CD14-positive monocyte (primary cell): ENCODE results near the gene YWHAE. TPM values are rescaled to one million over a fixed set of nuclear protein-coding genes. Genes with fewer than 3 reads are reported as not detected.
"Not testable (repeated sequence)": the region's sequence is repeated elsewhere in the genome, so short reads cannot be mapped to it uniquely, and the experiment has no call there.

Experiments used
- DNase-seq, 3 donors: peaks; one replicate each; pipeline ENCODE4 v3.0.0-alpha.2; 2011 to 2022
- H2AFZ ChIP-seq: 2 replicates; pipeline ENCODE4 v1.6.0; 2012; ENCODE audit warnings: mild to moderate bottlenecking, low read depth, low read length, inconsistent platforms; ENCODE audit not compliant: insufficient read depth, poor library complexity, severe bottlenecking
- H3K27ac ChIP-seq, 2 donors: 1 replicate in 1 of 2; 2 replicates in 1 of 2; pipeline ENCODE4 v1.5.1; 2012 to 2013; ENCODE audit warnings: low read length in 2 of 2, control low read depth in 1 of 2, inconsistent platforms in 1 of 2, low read depth in 1 of 2, mild to moderate bottlenecking in 1 of 2
- H3K27me3 ChIP-seq, 2 donors: one replicate each; pipeline versions ENCODE4 v1.6.0 to v1.6.1; 2011 to 2013; ENCODE audit warnings: low read length in 2 of 2; ENCODE audit not compliant: control insufficient read depth in 2 of 2, insufficient read depth in 2 of 2
- H3K36me3 ChIP-seq, 2 donors: replicated peaks in 1 of 2; 1 replicate in 1 of 2; 2 replicates in 1 of 2; pipeline versions ENCODE4 v1.5.1 to v1.6.1; 2012 to 2013; ENCODE audit warnings: low read length in 2 of 2, control low read depth in 1 of 2, inconsistent platforms in 1 of 2, mild to moderate bottlenecking in 1 of 2; ENCODE audit not compliant: insufficient read depth in 2 of 2, control insufficient read depth in 1 of 2
- H3K4me1 ChIP-seq, 2 donors: 1 replicate in 1 of 2; 2 replicates in 1 of 2; pipeline versions ENCODE4 v1.5.1 to v1.6.1; 2012 to 2013; ENCODE audit warnings: low read length in 2 of 2, control low read depth in 1 of 2, inconsistent platforms in 1 of 2, mild to moderate bottlenecking in 1 of 2, moderate library complexity in 1 of 2; ENCODE audit not compliant: insufficient read depth in 2 of 2, control insufficient read depth in 1 of 2
- H3K4me2 ChIP-seq: replicated peaks from 2 replicates; pipeline ENCODE3; 2012; ENCODE audit warnings: low read length, moderate library complexity, mild to moderate bottlenecking; ENCODE audit not compliant: poor library complexity, severe bottlenecking; ENCODE audit errors: extremely low read depth
- H3K4me3 ChIP-seq, 3 experiments: fragments of 200-600 bp in 1 of 3; sonication (generic) in 1 of 3; replicated peaks in 1 of 3; 1 replicate in 2 of 3; 2 replicates in 1 of 3; pipeline ENCODE4 v1.5.1; 2011 to 2013; ENCODE audit warnings: low read length in 3 of 3, mild to moderate bottlenecking in 3 of 3, control low read depth in 2 of 3, low read depth in 2 of 3, inconsistent platforms in 1 of 3, moderate library complexity in 1 of 3
- H3K79me2 ChIP-seq: 2 replicates; pipeline ENCODE4 v1.6.0; 2012; ENCODE audit warnings: mild to moderate bottlenecking, control low read depth, inconsistent platforms, low read length, moderate library complexity; ENCODE audit not compliant: insufficient read depth
- H3K9ac ChIP-seq: 2 replicates; pipeline ENCODE4 v1.6.0; 2017; ENCODE audit warnings: low read length, mild to moderate bottlenecking; ENCODE audit not compliant: insufficient read depth, poor library complexity, severe bottlenecking
- H3K9me3 ChIP-seq, 2 donors: replicated peaks in 1 of 2; 1 replicate in 1 of 2; 2 replicates in 1 of 2; pipeline versions ENCODE4 v1.5.1 to v1.6.1; 2012 to 2013; ENCODE audit warnings: low read length in 2 of 2, control low read depth in 1 of 2; ENCODE audit not compliant: control insufficient read depth in 1 of 2, insufficient read depth in 1 of 2
- H4K20me1 ChIP-seq: 2 replicates; pipeline ENCODE4 v1.6.0; 2012; ENCODE audit warnings: mild to moderate bottlenecking, low read length, control low read depth, moderate library complexity; ENCODE audit not compliant: insufficient read depth
- H3K27ac Mint-ChIP-seq, 7 donors: one replicate each; pipeline ENCODE4 v1.8.0; 2020; ENCODE audit warnings: mild to moderate bottlenecking in 7 of 7, mixed read lengths in 7 of 7, moderate library complexity in 6 of 7, inconsistent platforms in 2 of 7
- H3K27me3 Mint-ChIP-seq, 3 donors: one replicate each; pipeline ENCODE4 v1.8.0; 2021 to 2022; ENCODE audit warnings: low read depth in 3 of 3, mild to moderate bottlenecking in 3 of 3, mixed read lengths in 3 of 3, moderate library complexity in 3 of 3, inconsistent platforms in 1 of 3
- H3K36me3 Mint-ChIP-seq, 2 donors: one replicate each; pipeline ENCODE4 v1.8.0; 2020; ENCODE audit warnings: mixed read lengths in 2 of 2, inconsistent platforms in 1 of 2, mild to moderate bottlenecking in 1 of 2
- H3K4me1 Mint-ChIP-seq: one replicate; pipeline ENCODE4 v1.8.0; 2020; ENCODE audit warnings: mild to moderate bottlenecking, mixed read lengths
- H3K4me3 Mint-ChIP-seq, 2 donors: one replicate each; pipeline ENCODE4 v1.8.0; 2020; ENCODE audit warnings: mild to moderate bottlenecking in 2 of 2, mixed read lengths in 2 of 2, moderate library complexity in 1 of 2
- H3K9me3 Mint-ChIP-seq, 7 donors: one replicate each; pipeline ENCODE4 v1.8.0; 2020 to 2022; ENCODE audit warnings: mixed read lengths in 7 of 7, mild to moderate bottlenecking in 6 of 7, moderate library complexity in 6 of 7, inconsistent platforms in 2 of 7
- CTCF ChIP-seq: fragments of 200-600 bp; IDR thresholded peaks from one replicate; pipeline ENCODE4 v1.8.0; 2022; ENCODE audit warnings: antibody characterized with exemption, mild to moderate bottlenecking
- WGBS: methylation state at CpG from one replicate; pipeline ENCODE4 v1.1.5; 2013; ENCODE audit warnings: missing lambda C conversion rate; ENCODE audit not compliant: insufficient coverage; 5-methylcytosine and 5-hydroxymethylcytosine counted together
- intact Hi-C, 2 donors: fragments of 100-400 bp; cut with micrococcal nuclease; formaldehyde crosslinking; loops; one replicate each; pipeline versions ENCODE4 v1.15.0 to v1.15.1; 2023
- polyA plus RNA-seq, 3 donors: library from polyadenylated mRNA; depleted of rRNA in 1 of 3; unstranded in 2 of 3; stranded (reverse) in 1 of 3; fragments of 300-500 nt in 2 of 3; fragments of >200 nt in 1 of 3; fragmentation: Illumina TruSeq in 2 of 3; gene quantifications; 1 replicate in 2 of 3; 2 replicates in 1 of 3; pipeline ENCODE4 v1.2.3, GENCODE V29; 2012 to 2021

YWHAE gene
- polyA plus RNA-seq, 3 donors, result 165 to 185 (median 168) TPM

DNA sequence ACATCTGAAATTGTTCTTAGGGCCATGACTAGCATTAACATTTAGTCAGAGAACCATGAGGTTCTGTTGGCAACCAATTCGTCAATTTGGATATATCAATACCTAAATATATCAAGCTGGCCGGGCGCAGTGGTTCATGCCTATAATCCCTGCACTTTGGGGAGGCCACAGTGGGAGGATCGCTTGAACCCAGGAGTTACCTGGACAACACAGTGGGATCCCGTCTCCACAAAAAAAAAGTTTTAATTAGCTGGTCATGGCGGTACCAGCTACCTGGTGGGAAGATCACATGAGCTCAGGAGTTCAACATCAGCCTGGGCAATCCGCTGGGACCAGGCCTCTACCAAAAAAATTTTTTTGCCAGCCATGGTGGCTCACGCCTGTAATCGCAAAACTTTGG lies 8.4 kb downstream of the YWHAE start:
- H3K36me3 Mint-ChIP-seq, result peaks cover 3 to 23% of the 10 kb centered on the region in 2 donors
- no peak for TF ChIP-seq CTCF
- peak overlapping the region in 6 of 7 donors; percentile 24 to 85 (median 60) for H3K27ac Mint-ChIP-seq
- Histone ChIP-seq H4K20me1 (peaks cover 100% of the 10 kb centered on the region), H3K36me3 (peaks cover 0 to 5% of the 10 kb centered on the region in 2 donors), H3K79me2 (peaks cover 100% of the 10 kb centered on the region), H3K9ac (no peak overlapping the region), H3K4me2 (peak overlapping the region; percentile 6), H3K4me1 (peaks cover 40 to 53% of the 10 kb centered on the region in 2 donors), H2AFZ (no peak overlapping the region), H3K27ac (peak overlapping the region in 1 of 2 donors; percentile 77), H3K9me3 (no peaks in the 10 kb centered on the region), H3K27me3 (no peaks in the 10 kb centered on the region), H3K4me3 (no peak overlapping the region)
- no peak overlapping the region for H3K4me3 Mint-ChIP-seq
- 95% methylated on average over 8 of the region's 9 CpGs for WGBS
- intact Hi-C loops, result no loop called here
- H3K4me1 Mint-ChIP-seq, result peaks cover 69% of the 10 kb centered on the region
- H3K9me3 Mint-ChIP-seq, result no peaks in the 10 kb centered on the region
- DNase-seq, result no peak
- H3K27me3 Mint-ChIP-seq, result no peaks in the 10 kb centered on the region

DNA sequence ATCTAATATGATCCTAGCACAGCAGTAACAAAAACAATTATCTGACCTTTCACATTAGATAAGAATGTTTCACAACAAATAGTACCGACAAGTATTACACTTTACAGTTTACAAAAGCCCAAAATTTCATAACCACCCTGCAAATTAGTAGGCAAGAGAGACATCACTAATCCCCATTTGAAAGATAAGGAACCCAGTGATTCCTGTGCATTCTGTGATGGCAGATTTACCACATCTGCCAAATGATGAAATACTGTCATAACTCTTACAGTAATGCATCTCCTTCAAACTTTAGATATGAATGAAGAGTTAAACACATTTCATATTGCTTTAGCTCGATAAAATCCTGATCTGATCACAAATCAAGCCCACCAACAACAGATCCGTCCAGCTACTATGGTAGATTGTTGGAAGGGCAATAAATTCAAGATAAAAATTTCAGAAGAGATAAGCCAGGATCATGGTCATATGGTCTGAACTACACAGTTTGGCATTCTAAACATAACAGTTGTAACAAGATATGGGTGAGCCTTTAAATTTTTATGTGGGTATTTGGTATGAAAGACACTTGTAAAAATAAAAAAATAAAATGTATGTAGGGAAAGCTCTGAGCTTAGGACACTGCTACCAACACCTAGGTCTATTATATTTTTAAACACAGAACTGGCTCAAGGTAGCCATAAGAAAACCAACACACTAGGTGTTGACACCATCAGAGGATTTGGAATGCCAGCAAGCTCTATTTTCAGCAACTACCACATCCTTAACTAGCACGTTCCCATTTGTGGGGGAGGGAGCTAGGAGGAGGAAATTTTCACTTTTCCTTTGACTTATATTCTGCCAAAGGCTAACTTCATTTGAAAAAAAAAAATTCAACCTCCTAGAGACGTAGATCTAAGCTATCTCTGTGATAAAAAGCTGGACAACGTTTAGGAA lies 9.3 kb downstream of the YWHAE start:
- peaks cover 68% of the 10 kb centered on the region for H3K4me1 Mint-ChIP-seq
- peak overlapping the region in 1 of 2 donors; percentile 1 for H3K4me3 Mint-ChIP-seq
- peaks cover 3 to 14% of the 10 kb centered on the region in 2 donors for H3K36me3 Mint-ChIP-seq
- H3K79me2 ChIP-seq, result peaks cover 100% of the 10 kb centered on the region
- no peak overlapping the region for H3K9ac ChIP-seq
- H3K27ac ChIP-seq, result peak overlapping the region in 1 of 2 donors; percentile 77
- no peaks in the 10 kb centered on the region for H3K9me3 Mint-ChIP-seq
- H3K27me3 Mint-ChIP-seq, result no peaks in the 10 kb centered on the region
- no peaks in the 10 kb centered on the region for H3K9me3 ChIP-seq
- peak overlapping the region; percentile 28 for H3K4me2 ChIP-seq
- H3K27me3 ChIP-seq, result no peaks in the 10 kb centered on the region
- peak; percentile 64 to 90 (median 69) for DNase-seq
- peak overlapping the region in 1 of 3 experiments; percentile 33 for H3K4me3 ChIP-seq
- peaks cover 100% of the 10 kb centered on the region for H4K20me1 ChIP-seq
- whole genome bisulfite sequencing, result 14% methylated on average over 1 of the region's 6 CpGs
- H3K4me1 ChIP-seq, result peaks cover 43 to 57% of the 10 kb centered on the region in 2 donors
- TF ChIP-seq CTCF, result no peak
- H3K36me3 ChIP-seq, result no peaks in the 10 kb centered on the region
- no peak overlapping the region for H2AFZ ChIP-seq
- peak overlapping the region; percentile 51 to 91 (median 89) for H3K27ac Mint-ChIP-seq
- intact Hi-C loops, result no loop called here

DNA sequence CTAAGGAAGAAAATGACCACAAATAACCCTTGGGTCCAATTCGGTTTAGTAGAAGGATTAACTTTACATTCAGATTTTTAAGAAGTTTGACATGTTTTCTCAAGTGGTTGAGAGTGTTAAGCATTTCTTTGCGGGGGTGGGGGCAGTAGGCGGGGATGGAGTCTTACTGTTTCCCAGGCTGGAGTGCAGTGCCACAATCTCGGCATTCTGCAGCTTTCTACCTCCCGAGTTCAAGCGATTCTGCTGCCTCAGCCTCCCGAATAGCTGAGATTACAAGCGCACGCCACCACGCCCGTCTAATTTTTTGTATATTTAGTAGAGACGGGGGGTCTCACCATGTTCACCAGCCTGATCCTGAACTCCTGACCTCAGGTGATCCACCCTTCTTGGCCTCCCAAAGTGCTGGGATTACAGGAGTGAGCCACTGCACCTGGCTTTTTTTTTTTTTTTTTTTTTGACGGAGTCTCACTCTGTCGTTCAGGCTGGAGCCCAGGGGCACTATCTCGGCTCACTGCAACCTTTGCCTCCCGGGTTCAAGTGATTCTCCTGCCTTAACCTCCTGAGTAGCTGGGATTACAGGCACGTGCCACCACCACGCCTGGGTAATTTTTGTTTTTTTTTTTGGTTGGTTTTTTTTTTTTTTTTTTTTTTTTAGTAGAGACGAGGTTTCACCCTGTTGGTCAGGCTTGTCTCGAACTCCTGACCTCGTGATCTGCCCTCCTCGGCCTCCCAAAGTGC lies 12.4 kb downstream of the YWHAE start:
- intact Hi-C loops, H3K36me3 ChIP-seq, H2AFZ ChIP-seq, H3K27me3 ChIP-seq, H3K4me3 Mint-ChIP-seq, H3K4me3 ChIP-seq, H3K9me3 ChIP-seq, H3K9me3 Mint-ChIP-seq, H3K27me3 Mint-ChIP-seq, DNase-seq: not testable (repeated sequence)
- H3K4me2 ChIP-seq, result peak overlapping the region; percentile 17
- peaks cover 100% of the 10 kb centered on the region for H4K20me1 ChIP-seq
- peaks cover 100% of the 10 kb centered on the region for H3K79me2 ChIP-seq
- 82% methylated on average over 6 of the region's 22 CpGs for WGBS
- H3K9ac ChIP-seq, result peak overlapping the region; percentile 6
- peak overlapping the region; percentile 36 to 55 for H3K27ac ChIP-seq
- Mint-ChIP-seq H3K36me3 (peaks cover 0 to 16% of the 10 kb centered on the region in 2 donors), H3K4me1 (peaks cover 62% of the 10 kb centered on the region), H3K27ac (peak overlapping the region in 6 of 7 donors; percentile 19 to 86 (median 79))
- peaks cover 43 to 55% of the 10 kb centered on the region in 2 donors for H3K4me1 ChIP-seq
